Measurements from ENCODE around the gene AMACR. TPM values are rescaled to one million over a fixed set of nuclear protein-coding genes. Genes with fewer than 3 reads are reported as not detected.

Gene AMACR
- total RNA-seq, 1 donor, result 19.1 TPM

DNA sequence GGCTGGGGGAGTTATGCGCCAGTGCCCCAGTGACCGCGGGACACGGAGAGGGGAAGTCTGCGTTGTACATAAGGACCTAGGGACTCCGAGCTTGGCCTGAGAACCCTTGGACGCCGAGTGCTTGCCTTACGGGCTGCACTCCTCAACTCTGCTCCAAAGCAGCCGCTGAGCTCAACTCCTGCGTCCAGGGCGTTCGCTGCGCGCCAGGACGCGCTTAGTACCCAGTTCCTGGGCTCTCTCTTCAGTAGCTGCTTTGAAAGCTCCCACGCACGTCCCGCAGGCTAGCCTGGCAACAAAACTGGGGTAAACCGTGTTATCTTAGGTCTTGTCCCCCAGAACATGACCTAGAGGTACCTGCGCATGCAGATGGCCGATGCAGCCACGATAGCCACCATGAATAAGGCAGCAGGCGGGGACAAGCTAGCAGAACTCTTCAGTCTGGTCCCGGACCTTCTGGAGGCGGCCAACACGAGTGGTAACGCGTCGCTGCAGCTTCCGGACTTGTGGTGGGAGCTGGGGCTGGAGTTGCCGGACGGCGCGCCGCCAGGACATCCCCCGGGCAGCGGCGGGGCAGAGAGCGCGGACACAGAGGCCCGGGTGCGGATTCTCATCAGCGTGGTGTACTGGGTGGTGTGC is 71.4 kb downstream of the AMACR start, which contains the start of gene RXFP3:
Gene RXFP3 (plus strand): TSS at position 6 of the 636 bp plus-strand sequence. CDS start 355 bp downstream, at position 361.
- DNase-seq (ENCODE audit: low read depth), result no peak
- peak within 1 kb of the TSS; percentile 72 for H3K4me3 ChIP-seq (ENCODE audit: low read depth, low read length)
- TF ChIP-seq, protein P1, sequence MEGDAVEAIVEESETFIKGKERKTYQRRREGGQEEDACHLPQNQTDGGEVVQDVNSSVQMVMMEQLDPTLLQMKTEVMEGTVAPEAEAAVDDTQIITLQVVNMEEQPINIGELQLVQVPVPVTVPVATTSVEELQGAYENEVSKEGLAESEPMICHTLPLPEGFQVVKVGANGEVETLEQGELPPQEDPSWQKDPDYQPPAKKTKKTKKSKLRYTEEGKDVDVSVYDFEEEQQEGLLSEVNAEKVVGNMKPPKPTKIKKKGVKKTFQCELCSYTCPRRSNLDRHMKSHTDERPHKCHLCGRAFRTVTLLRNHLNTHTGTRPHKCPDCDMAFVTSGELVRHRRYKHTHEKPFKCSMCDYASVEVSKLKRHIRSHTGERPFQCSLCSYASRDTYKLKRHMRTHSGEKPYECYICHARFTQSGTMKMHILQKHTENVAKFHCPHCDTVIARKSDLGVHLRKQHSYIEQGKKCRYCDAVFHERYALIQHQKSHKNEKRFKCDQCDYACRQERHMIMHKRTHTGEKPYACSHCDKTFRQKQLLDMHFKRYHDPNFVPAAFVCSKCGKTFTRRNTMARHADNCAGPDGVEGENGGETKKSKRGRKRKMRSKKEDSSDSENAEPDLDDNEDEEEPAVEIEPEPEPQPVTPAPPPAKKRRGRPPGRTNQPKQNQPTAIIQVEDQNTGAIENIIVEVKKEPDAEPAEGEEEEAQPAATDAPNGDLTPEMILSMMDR (IDR thresholded peaks at IDR 0.05; ENCODE audit: insufficient read depth, low read length), result no peak

Small RNAs within 50 kb of the gene (small RNA-seq; reads per million reads assigned to genes)
- gene AC139783.1, result not detected

Other genes starting within 250 kb of the AMACR start
- 13.0 and 21.8 TPM in 2 replicates for gene ADAMTS12, start 116.1 kb downstream of the AMACR start, total RNA-seq (ENCODE audit: low replicate concordance)
- not detected in 2 replicates for gene RXFP3, start 71.7 kb downstream of the AMACR start, total RNA-seq (ENCODE audit: low replicate concordance)
- 0.09 TPM in 1 of 2 replicates, not detected in the other for gene SLC45A2, start 23.4 kb downstream of the AMACR start, total RNA-seq (ENCODE audit: low replicate concordance)
- gene C1QTNF3, start 35.2 kb upstream of the AMACR start, total RNA-seq (ENCODE audit: low replicate concordance), result 1.9 and 8.3 TPM in 2 replicates

Data from fibroblast of the aortic adventitia (primary cell).